ENCODE measurements around the gene SLIT1.

SLIT1 gene

GRCh38 chr10:97185326-97186058 lies at the start of gene SLIT1:
SLIT1 (minus strand) TSS chr10:97185959; CDS start chr10:97185674, 285 bp downstream.
- peak within 1 kb of the TSS in 1 of 2 donors; percentile 17 for H3K4me3 ChIP-seq
- TF ChIP-seq, protein P1, sequence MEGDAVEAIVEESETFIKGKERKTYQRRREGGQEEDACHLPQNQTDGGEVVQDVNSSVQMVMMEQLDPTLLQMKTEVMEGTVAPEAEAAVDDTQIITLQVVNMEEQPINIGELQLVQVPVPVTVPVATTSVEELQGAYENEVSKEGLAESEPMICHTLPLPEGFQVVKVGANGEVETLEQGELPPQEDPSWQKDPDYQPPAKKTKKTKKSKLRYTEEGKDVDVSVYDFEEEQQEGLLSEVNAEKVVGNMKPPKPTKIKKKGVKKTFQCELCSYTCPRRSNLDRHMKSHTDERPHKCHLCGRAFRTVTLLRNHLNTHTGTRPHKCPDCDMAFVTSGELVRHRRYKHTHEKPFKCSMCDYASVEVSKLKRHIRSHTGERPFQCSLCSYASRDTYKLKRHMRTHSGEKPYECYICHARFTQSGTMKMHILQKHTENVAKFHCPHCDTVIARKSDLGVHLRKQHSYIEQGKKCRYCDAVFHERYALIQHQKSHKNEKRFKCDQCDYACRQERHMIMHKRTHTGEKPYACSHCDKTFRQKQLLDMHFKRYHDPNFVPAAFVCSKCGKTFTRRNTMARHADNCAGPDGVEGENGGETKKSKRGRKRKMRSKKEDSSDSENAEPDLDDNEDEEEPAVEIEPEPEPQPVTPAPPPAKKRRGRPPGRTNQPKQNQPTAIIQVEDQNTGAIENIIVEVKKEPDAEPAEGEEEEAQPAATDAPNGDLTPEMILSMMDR (IDR thresholded peaks at IDR 0.05): no peak
- peak in 1 of 2 donors; percentile 58 for DNase-seq
- intact Hi-C loops (cut with DNase I; ENCODE audit: low total_unique reads): no loop called here
- H3K36me3 ChIP-seq: no peaks in the 10 kb centered on the region
- H3K9me3 ChIP-seq: no peaks in the 10 kb centered on the region
- peaks cover 0 to 72% of the 10 kb centered on the region in 2 donors for H3K27me3 ChIP-seq
- peaks cover 0 to 16% (median 10%) of the 10 kb centered on the region in 4 donors for H3K4me1 ChIP-seq
- H3K27ac ChIP-seq: no peak within 1 kb of the TSS

- Histone ChIP-seq H3K36me3 (peaks cover 0 to 24% (median 0%) of the 10 kb centered on the region in 3 donors), H3K4me3 (no peak overlapping the region)
- intact Hi-C loops (cut with DNase I; ENCODE audit: low total_unique reads): no loop called here
Measured at GRCh38 chr10:97235353-97235752, 49.6 kb upstream of the SLIT1 start.

GRCh38 chr10:97234400-97234799 lies 48.6 kb upstream of the SLIT1 start:
- no peaks in the 10 kb centered on the region for H3K9me3 ChIP-seq
- peaks cover 0 to 28% (median 0%) of the 10 kb centered on the region in 3 donors for H3K36me3 ChIP-seq
- no peak overlapping the region for H3K4me3 ChIP-seq
- H3K27me3 ChIP-seq: no peaks in the 10 kb centered on the region
- H3K4me1 ChIP-seq: no peaks in the 10 kb centered on the region
- DNase-seq: no peak
- intact Hi-C loops (cut with DNase I; ENCODE audit: low total_unique reads): no loop called here
- TF ChIP-seq, protein P1 (IDR thresholded peaks at IDR 0.05): peak; percentile 43 to 47
- no peak overlapping the region for H3K27ac ChIP-seq

More at GRCh38 chr10:97235353-97235752, 49.6 kb upstream of the SLIT1 start:
- Histone ChIP-seq H3K4me1 (no peaks in the 10 kb centered on the region), H3K27ac (no peak overlapping the region), H3K9me3 (no peaks in the 10 kb centered on the region), H3K27me3 (no peaks in the 10 kb centered on the region)
- TF ChIP-seq, protein P1 (IDR thresholded peaks at IDR 0.05): no peak
- DNase-seq: no peak

- intact Hi-C loops (cut with DNase I; ENCODE audit: low total_unique reads): no loop called here
- Histone ChIP-seq H3K9me3 (no peaks in the 10 kb centered on the region), H3K27ac (no peak overlapping the region), H3K4me3 (no peak overlapping the region), H3K36me3 (peaks cover 10 to 41% (median 23%) of the 10 kb centered on the region in 3 donors), H3K27me3 (no peaks in the 10 kb centered on the region), H3K4me1 (no peaks in the 10 kb centered on the region)
- TF ChIP-seq, protein P1 (IDR thresholded peaks at IDR 0.05): no peak
- DNase-seq: no peak
Measured at GRCh38 chr10:97230146-97230545, 44.4 kb upstream of the SLIT1 start.

DNA sequence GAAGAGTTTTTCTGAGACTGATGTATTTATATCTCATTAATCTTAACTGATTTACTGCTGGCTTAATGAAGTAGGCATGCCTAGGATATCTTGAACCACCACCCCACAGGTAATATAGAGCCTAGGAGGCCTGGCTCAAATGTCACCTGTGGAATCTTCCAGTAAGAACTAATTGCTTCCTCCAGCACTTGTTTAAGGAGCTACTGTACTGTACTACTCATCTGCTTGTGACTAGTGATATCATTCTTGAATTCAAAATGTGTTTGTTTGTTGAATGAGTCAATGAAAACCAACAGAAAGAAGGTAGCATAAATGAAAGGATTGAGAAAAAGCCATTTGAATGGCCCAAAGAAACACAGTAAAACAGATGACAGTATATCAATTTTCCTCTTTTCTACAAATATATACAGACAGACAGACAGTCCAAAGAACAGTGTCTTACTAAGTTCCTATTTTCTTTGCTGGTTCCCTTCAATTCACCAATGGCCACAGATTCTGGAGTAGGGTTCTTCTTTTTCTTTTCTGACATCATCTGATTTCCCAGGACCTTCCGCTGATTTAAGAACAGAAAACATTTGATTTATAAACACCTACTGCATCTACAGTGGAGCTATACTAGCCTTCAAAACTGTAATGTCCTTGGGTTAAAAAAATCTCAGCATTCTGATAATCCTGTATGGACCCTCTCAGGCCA lies 43.7 kb upstream of the SLIT1 start:
- DNase-seq: no peak
- no peaks in the 10 kb centered on the region for H3K27me3 ChIP-seq
- H3K4me1 ChIP-seq: no peaks in the 10 kb centered on the region
- TF ChIP-seq, protein P1 (IDR thresholded peaks at IDR 0.05): no peak
- H3K27ac ChIP-seq: no peak overlapping the region
- H3K9me3 ChIP-seq: no peaks in the 10 kb centered on the region
- intact Hi-C loops (cut with DNase I; ENCODE audit: low total_unique reads): no loop called here
- H3K36me3 ChIP-seq: peaks cover 10 to 42% (median 23%) of the 10 kb centered on the region in 3 donors
- no peak overlapping the region for H3K4me3 ChIP-seq
